HG02759 (cell line): ENCODE measurements around the gene IQCB1.
"Not testable (repeated sequence)": the region's sequence is repeated elsewhere in the genome, so short reads cannot be mapped to it uniquely, and the experiment has no call there.

Experiments
- ATAC-seq: cut with Tn5 transposase; IDR thresholded peaks from one replicate; pipeline ENCODE4 v1.9.1; 2021; ENCODE audit warnings: mild to moderate bottlenecking, moderate library complexity; ENCODE audit not compliant: unreplicated experiment

IQCB1 gene, protein sequence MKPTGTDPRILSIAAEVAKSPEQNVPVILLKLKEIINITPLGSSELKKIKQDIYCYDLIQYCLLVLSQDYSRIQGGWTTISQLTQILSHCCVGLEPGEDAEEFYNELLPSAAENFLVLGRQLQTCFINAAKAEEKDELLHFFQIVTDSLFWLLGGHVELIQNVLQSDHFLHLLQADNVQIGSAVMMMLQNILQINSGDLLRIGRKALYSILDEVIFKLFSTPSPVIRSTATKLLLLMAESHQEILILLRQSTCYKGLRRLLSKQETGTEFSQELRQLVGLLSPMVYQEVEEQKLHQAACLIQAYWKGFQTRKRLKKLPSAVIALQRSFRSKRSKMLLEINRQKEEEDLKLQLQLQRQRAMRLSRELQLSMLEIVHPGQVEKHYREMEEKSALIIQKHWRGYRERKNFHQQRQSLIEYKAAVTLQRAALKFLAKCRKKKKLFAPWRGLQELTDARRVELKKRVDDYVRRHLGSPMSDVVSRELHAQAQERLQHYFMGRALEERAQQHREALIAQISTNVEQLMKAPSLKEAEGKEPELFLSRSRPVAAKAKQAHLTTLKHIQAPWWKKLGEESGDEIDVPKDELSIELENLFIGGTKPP

DNA sequence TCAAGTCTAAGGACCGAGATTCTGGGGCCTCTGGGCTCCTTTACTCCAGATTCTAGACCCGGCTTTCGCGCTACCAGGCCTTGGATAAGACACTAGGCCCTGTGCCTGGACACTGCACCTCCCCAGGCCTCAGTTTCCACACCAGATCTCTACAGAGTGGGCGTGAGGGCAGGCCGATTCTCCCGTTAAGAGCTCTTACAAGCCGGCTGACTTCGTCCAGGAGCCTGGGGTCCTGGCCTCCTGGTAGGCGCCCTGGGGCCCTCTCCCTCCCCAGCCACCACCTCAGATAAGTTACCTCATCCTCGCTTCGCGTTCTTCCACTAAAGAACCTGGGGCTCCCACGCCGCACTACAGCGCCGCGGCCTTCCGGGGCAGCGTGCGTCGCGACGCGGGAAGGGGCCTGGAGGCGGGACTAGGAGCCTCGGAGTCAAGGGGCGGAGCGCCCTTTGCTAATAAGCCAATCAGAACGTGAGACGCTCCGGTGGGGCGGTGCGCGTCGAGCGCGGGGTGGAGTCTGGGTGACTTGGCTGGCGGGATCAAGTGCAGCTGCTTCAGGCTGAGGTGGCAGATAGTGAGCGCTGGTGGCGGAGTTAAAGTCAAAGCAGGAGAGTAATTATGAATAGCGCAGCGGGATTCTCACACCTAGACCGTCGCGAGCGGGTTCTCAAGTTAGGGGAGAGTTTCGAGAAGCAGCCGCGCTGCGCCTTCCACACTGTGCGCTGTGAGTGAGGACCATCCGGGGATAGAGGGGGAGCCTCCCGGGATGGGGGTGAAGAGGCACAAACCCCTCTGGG is at the start of gene IQCB1, which contains the start of gene EAF2:
IQCB1 (minus strand) TSS at position 390 of the 794 bp plus-strand sequence. CDS start 6,100 bp downstream, outside the sequence.
EAF2 (plus strand) TSS at position 539 of the 794 bp plus-strand sequence; CDS start at position 616, 77 bp downstream.
- ATAC-seq = peak; percentile 99

DNA sequence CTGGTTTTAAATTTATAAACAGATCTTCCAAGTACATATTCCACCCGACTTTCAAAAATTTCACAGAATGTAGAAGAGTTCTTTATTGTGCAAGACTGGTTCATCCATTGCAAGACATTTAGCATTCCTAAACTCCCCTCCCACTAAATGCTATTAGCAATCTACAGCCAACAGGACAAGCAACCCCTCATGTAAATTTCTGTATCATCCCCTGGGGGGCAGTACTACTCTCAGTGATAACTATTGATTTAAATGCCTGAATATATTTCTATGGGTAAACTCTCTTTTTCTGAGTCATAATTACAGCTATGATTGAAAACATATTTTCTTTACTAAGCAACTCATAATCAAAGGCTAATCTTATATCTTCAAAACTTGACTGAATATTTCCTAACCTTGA is 48.6 kb upstream of the IQCB1 start:
- no peak for ATAC-seq

DNA sequence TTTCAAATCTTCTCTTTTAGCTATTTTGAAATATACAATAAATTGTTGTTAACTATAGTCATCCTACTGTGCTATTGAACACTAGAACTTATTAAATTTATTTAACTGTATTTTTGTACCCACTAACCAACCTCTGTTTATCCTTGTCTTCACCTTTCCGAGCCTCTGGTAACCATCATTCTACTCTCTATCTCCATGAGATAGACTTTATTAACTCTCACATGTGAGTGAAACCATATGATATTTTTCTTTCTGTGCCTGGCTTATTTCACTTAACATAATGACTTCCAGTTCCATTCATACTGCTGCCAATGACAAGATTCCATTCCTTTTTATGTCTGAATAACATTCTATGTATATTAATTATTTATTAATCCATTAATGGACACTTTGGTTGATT is 43.6 kb upstream of the IQCB1 start:
- no peak for ATAC-seq

DNA sequence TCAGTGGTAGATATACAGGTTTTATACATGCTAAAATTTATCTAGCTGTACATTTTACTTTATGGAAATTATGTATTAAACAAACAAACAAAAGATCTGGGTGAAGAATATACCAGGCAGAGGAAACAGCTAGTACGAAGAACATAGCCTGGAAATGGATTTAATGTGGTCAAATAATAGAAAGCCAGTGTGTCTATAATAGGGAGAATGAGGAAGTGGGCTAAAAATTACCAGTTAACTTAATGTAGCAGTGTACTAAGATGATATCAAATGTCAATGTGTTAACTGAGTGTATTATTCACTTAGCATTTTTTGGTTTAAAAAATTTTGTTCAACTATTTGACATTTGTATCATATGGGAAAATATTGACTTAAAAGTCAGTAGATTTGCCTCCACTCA is 36.6 kb upstream of the IQCB1 start:
- no peak for ATAC-seq

DNA sequence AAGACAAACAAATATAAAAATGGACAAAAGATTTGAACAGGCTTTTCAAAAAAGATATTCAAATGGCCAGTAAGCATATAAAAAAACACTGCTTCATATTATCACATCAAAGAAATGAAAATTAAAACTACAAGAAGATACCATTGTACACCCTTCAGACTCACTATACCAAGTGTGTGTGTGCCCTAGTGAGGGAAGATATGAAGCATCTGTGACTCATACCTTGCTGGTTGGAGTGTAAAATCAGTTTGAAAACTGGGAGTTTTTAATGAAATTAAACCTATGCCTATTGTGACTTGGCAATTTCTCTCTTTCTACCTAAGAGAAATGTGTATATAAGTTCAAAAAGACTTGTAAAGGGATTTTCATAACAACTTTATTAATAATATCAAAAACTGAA is 35.9 kb upstream of the IQCB1 start:
- no peak for ATAC-seq

DNA sequence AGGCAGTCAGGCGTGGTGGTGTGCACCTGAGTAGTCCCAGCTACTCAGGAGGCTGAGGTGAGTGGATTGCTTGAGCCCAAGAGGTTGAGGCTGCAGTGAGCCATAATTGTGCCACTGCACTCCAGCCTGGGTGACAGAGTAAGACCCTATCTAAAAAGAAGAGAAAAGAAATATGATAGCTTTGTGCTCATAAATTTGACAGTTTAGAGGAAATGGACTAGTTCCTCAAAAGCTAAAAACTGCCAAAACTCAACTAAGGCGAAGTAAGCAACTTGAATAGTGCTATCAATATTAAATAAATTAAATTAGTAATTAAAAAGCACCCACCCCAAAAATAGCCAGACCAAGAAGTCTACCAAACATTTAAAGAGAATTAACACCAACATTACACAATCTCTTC is 34.9 kb upstream of the IQCB1 start:
- no peak for ATAC-seq

DNA sequence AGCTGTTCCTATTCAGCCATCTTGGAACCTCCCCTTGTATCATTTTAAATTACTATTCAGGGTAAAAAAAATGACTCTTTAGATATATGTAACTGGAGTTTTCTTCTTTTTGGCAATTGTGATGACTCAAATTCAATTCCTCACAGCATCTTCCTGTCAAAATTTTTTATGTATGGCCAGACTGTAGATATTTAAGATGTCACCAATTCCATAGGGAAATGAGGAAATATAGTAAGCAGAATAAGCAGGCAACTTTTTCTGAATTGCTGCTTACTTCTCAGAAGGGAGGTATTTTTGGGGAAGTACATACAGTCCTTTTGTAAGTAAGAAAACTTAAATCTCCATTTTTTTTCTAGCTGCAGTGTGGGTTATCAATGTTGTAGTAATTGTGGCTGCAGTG is 28.9 kb upstream of the IQCB1 start:
- no peak for ATAC-seq

DNA sequence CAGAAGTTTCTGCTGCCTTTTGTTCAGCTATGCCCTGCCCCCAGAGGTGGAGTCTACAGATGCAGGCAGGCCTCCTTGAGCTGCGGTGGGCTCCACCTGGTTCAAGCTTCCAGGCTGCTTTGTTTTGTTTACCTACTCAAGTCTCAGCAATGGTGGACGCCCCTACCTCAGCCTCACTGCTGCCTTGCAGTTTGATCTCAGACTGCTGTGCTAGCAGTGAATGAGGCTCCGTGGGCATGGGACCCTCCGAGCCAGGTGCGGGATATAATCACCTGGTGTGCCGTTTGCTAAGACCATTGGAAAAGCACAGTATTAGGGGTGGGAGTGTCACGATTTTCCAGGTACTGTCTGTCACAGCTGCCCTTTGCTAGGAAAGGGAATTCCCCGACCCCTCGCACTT is 28.4 kb upstream of the IQCB1 start:
- not testable (repeated sequence) for ATAC-seq

DNA sequence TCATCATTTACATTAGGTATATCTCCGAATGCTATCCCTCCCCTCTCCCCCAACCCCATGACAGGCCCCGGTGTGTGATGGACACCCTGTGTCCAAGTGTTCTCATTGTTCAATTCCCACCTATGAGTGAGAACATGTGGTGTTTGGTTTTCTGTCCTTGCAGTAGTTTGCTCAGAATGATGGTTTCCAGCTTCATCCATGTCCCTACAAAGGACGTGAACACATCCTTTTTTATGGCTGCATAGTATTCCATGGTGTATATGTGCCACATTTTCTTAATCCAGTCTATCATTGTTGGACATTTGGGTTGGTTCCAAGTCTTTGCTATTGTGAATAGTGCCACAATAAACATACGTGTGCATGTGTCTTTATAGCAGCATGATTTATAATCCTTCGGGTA is 22.9 kb upstream of the IQCB1 start:
- not testable (repeated sequence) for ATAC-seq

DNA sequence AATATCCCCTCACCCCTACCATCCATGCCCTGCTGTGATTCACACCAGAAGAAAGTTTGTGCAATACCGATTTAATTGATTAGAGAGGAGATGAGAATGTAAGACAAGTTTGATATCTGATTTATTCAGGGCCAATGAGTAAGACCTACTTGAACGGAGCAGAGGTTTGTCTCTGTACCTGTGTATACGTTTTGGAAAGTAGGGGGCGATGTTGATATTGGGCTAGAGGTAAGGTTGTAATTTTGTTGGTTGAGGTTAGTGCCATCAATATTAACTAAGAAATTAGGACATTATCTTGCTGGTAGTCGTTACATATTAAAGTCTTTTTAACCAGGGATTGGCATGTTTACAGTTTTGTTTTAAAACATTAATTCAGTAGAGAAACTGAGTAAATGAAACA is 20.7 kb upstream of the IQCB1 start:
- no peak for ATAC-seq

DNA sequence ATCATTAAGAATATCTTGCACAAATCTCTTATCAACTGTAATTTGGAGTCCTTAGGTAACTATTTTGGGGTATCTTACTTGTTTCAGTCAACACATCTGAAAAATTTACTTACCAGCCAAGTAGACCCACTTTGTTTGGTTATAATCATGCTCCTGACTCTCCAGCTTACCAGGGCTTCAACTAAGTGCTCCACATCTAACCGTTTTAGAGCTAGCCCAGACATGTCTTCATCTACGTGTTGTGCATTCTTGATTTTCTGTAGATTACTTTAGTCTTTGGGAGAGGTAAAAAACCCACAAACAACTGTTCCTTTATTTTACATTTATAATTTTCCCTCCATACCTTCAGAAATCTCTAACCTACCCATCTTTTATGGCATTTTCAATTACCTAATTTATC is 17.4 kb upstream of the IQCB1 start:
- ATAC-seq = no peak

DNA sequence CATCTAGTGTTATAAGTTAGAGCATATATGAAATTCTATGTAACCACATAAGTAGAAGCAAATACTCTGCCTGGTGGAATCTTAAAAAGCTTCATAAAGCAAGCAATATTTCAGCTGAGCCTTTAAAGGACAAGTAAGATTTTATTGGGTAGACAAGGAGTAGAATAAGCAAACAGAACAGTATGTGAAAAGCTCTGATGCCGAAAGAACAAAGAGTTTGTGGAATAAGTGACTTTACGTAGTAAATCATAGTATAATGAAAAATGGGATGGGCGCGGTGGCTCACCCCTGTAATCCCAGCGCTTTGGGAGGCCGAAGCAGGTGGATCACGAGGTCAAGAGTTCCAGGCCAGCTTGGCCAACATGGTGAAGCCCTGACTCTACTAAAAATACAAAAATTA is 10.0 kb upstream of the IQCB1 start:
- no peak for ATAC-seq

DNA sequence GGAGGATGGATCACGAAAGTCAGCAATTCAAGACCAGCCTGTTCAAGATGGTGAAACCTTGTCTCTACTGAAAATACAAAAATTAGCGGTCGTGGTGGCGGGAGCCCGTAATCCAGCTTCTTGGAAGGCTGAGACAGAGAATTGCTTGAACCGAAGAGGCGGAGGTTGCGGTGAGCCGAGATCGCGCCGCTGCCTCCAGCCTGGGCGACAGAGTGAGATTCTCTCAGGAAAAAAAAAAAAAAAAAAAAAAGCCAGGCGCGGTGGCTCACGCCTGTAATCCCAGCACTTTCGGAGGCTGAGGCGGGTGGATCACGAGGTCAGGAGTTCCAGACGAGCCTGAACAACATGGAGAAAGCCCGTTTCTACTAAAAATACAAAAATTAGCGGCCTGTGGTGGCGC is 5.1 kb upstream of the IQCB1 start:
- no peak for ATAC-seq

DNA sequence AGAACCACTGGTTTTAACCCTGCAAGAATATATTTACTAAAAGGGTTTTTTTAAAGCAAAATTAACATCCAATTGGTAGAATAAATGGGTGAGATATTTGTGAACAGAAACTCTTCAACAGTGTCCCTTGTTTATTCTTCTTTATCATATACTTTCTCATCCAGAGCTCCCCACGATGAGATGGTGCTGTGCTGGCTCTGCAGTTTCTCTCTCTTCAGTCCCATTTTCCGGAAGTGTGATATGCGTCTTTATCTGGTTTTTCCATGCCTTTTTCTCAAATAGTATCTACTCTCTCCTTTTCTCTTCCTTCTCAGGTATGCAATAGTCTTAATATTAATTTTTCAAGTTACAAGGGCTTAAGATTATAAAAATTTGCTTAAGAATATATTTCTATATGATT is 1.6 kb upstream of the IQCB1 start:
- ATAC-seq = no peak

DNA sequence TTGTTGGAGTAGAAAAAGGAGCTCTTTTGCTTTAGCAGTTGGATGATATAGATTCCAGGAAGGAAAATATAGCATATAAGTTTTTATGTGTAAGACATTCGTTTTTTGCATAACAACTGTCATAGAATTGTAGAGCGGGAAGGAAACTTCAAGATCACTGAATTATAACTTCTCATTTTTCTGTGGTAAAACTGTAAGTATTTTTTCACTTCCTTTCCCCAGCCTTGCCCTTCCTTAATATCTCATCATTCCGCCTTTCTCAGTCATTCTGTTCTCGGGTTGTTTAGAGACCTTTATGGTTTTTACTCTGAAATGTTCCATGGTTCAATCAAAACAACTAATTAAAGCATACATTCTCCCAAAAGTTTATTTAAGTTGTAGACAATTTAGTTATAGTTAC is 1.2 kb upstream of the IQCB1 start:
- ATAC-seq = no peak

DNA sequence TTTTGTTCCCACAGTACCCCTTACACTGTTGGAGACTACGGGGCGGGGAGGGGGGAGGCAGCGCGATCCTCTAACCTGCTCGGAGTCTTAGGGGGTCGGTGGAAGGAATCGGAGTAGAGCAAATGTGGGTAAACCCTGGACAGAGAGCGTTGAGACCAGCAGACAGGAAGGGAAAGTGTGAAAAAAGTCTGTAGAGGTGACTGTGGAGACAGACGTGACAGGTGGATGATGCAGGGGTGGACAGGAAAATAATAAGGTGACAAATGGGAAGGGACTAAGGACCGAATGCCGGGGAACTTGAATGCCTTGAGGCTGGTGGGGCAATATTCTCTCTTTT is 573 bp upstream of the IQCB1 start:
- no peak for ATAC-seq

DNA sequence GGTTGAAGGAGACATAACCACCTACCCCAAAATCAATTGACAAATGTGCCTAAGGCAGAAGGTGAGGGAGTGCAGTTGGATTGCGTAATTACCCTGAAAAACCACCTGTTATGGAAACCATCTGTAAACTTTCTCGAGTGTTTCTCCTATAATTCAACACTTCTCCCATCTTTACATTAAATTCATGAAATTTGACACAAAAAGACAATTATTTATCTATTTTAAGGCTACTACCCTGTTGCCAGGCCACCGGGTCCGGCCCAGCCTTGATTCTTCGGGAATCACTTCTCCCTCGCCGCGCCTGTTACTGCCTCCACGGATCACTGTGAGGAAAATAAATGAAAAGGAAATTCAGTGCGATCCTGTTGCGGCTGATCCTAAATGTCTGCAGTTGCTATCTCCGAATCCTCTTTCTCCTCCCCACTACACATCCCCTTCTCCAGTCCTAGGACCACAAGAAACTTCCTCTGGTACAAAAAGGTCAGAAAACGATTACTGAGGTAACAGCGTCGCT is 646 bp downstream of the IQCB1 start:
- no peak for ATAC-seq

DNA sequence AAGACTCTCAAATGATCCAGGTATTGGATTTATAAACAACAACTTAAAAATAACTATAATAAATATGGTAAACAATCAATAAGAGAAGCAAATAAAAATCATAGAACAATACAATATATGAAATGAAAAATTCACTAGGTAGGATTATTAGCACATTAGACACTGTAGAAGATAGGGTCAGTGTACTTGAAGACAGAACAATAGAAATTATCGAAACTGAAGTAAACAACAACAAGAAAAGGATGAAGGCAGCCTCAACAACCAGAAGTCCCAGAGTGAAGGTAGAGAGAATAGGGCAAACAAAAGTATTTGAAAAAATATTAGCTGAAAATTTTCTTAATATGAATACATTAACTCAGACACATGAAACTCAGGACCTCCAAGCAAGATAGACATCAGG is 11.9 kb downstream of the IQCB1 start:
- ATAC-seq = no peak

DNA sequence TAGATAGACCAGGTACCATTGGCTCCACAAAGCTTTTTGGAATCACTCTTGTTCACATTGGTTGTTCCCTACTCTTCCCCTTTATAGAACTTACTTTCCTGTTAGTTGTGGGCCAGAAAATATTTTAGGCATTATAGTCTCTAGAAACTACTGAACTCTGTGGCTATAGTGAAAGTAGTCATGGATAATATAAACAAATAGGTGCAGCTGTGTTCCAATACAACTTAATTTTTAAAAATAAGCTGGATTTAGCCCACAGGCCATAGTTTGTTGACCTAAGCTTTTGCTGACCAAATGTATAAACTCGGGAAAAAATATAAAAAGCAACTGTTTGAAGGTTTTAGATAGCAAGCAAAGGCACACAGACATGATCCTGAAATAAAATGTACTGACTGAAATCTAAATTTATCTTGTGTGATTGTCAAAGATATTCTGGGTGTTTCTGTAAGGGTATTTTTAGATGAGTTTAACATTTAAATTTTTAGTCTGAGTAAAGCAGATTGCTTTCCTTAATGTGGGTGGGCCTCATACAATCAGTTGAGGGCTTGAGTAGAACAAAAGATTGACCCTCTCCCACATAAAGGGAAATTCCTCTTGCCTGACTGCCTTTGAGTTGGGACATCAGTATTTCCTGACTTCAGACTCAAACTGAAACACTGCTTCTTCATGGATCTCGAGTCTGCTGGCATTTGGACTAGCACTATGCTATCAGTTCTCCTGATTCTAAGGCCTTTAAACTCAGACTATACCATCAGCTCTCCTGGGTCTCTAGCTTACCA is 13.2 kb downstream of the IQCB1 start:
- no peak for ATAC-seq

DNA sequence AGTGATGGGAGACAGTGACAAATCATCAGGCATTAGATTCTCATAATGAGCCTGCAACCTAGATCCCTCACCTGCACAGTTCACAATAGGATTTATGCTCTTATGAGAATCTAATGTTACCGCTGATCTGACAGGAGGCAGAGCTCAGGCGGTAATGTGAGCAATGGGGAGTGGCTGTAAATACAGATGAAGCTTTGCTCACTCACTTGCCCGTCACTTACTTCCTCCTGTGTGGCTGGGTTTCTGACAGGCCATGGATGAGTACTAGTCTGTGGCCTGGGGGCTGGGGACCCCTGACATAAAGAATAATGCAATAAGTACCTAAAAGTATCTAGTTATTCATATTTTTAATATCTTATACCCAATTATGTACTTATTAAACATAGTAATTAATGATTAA is 15.6 kb downstream of the IQCB1 start:
- no peak for ATAC-seq

DNA sequence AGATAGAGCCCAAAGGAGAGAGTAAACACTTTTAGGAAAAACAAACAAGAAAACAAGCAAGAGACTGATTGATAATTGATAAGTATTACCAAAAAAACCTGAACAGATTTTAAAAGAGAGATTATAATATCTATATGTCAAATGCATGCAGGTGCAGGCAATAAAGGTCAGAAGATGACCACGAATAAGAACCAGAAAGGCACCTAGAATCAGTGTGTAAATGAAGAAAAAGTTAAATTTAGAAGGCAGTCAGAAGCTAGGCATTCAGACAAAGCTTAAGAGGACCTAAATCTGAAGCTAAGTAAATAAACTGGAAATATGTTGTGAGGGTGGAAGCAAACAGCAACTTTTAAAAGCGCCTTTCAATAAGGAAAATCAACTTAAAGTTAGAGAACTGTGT is 16.3 kb downstream of the IQCB1 start:
- no peak for ATAC-seq
